ENCODE results near the gene INPP4B.

- TF ChIP-seq CTCF (IDR thresholded peaks at IDR 0.05; ENCODE audit: low read depth, low read length) (no peak), EZH2phosphoT487 (IDR thresholded peaks at IDR 0.05; ENCODE audit: low read depth) (no peak)
These were observed 492.1 kb downstream of the INPP4B start for GRCh38 chr4:142354041-142354440.
